NT2/D1 (cell line): ENCODE measurements around the gene CEBPE.

ENCODE experiments used
- SUZ12 ChIP-seq: IDR thresholded peaks from 2 replicates; pipeline ENCODE4 v1.6.1; 2011; ENCODE audit not compliant: insufficient read length, insufficient read depth; ENCODE audit errors: extremely low read depth
- YY1 ChIP-seq: IDR thresholded peaks from 2 replicates; pipeline ENCODE4 v1.6.1; 2011; ENCODE audit not compliant: insufficient read length, insufficient read depth
- ZNF274 ChIP-seq: IDR thresholded peaks from 2 replicates; pipeline ENCODE4 v1.6.1; 2011; ENCODE audit warnings: mild to moderate bottlenecking, low read depth, low read length

DNA sequence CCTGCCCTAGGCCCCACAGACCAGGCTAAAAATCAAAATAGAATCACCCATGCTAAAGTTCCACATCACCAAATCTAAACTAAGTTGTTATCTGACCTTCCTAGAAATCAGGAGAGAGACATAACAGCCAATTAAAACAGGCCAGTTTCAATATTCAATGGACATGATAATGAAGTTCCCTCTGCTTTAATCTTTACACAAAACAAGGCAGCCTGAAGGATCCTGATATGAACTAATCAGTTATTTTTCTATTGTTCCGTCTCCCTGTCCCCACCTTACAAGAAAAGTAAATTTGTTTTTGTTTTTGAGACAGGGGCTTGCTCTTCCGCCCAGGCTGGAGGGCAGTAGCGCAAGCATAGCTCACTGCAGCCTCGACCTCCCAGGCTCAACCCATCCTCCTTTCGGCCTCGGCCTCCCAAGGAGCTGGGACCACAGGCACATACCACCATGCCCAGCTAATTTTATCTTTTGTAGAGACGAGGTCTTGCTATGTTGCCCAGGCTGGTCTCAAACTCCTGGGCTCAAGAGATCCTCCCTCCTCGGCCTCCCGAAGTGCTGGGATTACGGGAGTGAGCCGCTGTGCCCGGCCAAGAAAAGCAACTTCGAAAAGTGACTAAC, 5.4 kb upstream of the CEBPE start:
- TF ChIP-seq ZNF274: no peak
- TF ChIP-seq YY1: no peak
- TF ChIP-seq SUZ12: no peak
